GM19324 (cell line): ENCODE data around the gene HDLBP.

ENCODE experiments used
- ATAC-seq: cut with Tn5 transposase; IDR thresholded peaks from one replicate; pipeline ENCODE4 v1.9.1; 2021; ENCODE audit warnings: mild to moderate bottlenecking, moderate library complexity; ENCODE audit not compliant: unreplicated experiment, low FRiP score

The HDLBP gene, protein sequence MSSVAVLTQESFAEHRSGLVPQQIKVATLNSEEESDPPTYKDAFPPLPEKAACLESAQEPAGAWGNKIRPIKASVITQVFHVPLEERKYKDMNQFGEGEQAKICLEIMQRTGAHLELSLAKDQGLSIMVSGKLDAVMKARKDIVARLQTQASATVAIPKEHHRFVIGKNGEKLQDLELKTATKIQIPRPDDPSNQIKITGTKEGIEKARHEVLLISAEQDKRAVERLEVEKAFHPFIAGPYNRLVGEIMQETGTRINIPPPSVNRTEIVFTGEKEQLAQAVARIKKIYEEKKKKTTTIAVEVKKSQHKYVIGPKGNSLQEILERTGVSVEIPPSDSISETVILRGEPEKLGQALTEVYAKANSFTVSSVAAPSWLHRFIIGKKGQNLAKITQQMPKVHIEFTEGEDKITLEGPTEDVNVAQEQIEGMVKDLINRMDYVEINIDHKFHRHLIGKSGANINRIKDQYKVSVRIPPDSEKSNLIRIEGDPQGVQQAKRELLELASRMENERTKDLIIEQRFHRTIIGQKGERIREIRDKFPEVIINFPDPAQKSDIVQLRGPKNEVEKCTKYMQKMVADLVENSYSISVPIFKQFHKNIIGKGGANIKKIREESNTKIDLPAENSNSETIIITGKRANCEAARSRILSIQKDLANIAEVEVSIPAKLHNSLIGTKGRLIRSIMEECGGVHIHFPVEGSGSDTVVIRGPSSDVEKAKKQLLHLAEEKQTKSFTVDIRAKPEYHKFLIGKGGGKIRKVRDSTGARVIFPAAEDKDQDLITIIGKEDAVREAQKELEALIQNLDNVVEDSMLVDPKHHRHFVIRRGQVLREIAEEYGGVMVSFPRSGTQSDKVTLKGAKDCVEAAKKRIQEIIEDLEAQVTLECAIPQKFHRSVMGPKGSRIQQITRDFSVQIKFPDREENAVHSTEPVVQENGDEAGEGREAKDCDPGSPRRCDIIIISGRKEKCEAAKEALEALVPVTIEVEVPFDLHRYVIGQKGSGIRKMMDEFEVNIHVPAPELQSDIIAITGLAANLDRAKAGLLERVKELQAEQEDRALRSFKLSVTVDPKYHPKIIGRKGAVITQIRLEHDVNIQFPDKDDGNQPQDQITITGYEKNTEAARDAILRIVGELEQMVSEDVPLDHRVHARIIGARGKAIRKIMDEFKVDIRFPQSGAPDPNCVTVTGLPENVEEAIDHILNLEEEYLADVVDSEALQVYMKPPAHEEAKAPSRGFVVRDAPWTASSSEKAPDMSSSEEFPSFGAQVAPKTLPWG (N-terminal part only)

DNA sequence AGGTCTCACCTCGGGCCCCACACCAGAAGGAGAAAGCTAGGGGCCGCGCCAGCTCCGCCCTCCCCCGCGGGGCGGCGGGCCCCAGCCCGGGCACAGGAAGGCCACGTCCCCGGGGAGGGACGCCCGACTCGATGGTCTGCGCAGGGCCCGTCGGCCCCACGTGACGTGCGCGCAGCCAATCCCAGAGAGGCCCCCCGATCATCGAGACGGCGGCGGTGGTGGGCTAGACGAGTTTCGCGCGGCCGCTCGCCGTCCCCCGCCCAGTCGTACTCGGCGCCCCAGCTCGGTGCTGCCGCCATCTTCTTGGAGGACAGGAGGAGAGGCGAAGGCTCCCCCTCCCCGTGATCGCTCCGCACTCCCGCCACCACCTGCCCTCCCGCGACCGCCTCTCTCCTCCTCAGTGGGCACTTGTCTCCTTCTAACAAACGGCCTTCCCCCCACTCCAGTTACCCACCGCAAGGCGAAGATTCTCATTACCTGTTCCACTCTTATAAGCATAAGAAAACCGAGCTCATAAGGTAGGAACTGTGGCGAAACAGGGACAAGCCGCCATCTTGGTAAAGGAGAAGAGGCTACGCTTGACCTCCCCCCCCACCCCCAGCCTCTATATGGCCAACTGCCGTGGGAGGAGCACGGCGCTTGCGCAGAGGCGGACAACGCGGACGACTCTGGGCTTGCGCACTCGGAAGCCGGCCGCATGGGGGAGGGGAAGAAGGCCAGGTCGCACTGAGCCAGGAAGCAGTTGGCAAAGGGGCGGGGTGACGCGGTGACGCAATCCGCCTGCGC, at the start of gene HDLBP:
HDLBP (minus strand) TSS at position 580 of the 786 bp plus-strand sequence. CDS start 48,803 bp downstream, outside the sequence.
- peak; percentile 75 for ATAC-seq

DNA sequence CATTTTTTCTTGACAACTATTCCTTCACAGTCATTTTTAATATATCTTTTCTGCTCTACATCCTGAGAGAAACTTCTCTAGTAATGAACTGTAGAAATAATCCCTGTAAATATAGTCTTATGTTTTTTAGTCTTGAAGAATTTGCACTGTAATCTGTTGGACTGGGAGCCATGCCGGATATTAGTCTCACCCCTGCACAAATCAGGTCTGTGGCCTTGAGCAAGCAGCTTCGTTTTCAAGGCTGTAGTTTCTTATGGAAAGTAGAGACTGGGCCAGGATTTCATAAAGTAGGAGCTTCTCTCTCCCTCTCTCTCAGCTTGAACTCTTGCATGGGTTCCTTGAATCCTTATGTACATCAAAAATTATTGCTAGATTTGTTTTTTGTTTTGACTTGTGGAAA, 49.3 kb upstream of the HDLBP start:
- ATAC-seq: no peak

DNA sequence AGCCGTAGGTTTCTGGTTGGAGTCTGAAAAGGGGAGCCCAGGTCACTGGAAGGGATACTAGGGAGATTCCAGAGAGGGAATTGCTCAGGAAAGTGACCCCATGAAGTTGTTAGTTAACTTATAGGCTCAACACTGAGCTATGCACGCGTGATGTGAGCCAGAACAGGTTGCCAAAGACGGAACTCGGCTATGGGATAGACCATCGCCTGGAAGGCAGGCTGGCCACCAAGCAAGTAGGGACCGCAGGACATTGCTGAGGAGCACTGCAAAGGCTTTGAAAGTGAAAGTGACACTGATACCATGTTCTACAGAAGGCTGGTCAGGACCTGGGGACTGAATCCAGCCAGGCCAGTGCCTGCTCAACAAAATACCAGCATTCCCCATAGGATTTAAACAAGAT, 48.0 kb upstream of the HDLBP start:
- ATAC-seq: no peak

DNA sequence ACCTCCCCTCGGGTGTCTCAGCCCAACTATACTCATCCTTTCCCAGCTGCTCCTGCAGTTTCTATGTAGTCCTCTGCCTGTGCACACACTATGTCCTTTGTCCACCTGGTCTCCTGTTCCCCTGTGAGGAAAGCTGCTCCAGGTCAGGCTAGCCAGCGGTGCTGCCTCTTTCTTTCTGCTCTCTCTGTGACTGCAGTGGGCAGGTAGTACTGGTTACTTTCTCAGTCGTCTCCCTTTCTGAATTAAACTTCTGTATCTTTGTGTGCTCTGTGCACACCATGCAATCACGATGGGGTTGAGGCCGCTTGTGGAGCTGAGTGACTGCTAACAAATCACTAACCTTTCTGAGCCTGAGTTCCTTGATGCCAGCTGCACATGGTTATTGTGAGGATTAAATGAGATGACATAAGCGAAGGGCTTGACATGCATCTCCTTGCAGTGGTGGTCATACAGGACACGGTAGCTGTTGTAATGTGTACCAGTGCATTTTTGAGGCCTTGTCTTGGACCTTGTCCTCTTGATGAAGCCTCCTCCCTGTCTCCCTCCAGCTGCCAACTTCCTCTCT, 44.1 kb upstream of the HDLBP start:
- no peak for ATAC-seq

DNA sequence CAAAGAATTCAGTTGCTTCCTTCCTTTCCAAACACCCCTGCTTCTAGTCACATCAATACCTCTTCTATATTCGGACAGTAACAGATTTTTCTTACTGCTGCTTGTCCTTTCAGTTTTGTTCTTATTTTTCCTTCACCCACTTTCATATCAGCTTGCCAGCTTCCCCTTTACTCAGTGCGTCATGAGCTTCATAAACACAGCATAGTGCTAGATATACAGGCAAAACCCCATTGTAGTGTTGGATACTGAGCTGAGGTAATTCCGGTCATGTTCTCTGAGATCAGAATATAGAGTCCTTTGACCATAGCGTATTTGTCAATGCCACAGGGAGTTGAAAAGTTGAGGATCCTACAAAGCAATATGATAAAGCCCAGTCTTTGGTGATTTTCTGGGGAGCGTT, 43.0 kb upstream of the HDLBP start:
- ATAC-seq: no peak

DNA sequence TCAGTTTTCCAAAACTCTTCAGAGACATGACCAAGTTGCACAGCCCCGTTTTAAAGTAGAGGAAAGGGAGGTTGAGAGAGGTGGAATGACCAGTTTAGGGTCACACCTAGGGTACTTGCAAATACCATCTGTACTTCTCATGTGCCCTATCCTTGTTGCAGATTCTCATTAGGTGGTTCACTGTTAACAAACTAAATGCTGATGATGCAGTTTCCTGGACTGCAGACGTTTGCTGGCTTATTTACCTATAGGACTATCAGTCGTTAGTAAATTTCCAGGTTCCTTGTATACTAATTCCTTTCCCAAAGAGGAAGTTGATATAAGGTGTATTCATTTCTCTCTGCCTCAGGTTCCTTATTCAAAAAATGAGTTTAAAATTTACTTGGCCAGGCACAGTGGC, 42.1 kb upstream of the HDLBP start:
- ATAC-seq: no peak

DNA sequence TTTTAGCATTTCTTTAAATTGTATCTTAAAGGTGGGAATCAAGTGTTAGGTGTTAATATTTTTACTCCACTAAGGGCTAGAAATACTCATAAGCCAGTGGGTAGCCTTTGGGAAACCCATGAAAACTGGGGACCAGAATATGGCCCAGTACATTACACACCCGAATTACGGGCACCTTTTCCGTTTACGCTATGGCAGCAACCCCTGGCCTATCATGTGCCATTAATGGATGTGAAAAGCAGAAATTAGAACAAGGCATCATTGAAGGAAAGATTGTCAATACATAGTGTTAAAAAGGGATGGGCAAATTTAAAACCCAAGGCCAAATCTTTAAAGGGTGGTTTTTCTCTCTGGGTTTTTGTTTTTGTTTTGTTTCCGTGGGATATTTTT, 41.4 kb upstream of the HDLBP start:
- no peak for ATAC-seq

DNA sequence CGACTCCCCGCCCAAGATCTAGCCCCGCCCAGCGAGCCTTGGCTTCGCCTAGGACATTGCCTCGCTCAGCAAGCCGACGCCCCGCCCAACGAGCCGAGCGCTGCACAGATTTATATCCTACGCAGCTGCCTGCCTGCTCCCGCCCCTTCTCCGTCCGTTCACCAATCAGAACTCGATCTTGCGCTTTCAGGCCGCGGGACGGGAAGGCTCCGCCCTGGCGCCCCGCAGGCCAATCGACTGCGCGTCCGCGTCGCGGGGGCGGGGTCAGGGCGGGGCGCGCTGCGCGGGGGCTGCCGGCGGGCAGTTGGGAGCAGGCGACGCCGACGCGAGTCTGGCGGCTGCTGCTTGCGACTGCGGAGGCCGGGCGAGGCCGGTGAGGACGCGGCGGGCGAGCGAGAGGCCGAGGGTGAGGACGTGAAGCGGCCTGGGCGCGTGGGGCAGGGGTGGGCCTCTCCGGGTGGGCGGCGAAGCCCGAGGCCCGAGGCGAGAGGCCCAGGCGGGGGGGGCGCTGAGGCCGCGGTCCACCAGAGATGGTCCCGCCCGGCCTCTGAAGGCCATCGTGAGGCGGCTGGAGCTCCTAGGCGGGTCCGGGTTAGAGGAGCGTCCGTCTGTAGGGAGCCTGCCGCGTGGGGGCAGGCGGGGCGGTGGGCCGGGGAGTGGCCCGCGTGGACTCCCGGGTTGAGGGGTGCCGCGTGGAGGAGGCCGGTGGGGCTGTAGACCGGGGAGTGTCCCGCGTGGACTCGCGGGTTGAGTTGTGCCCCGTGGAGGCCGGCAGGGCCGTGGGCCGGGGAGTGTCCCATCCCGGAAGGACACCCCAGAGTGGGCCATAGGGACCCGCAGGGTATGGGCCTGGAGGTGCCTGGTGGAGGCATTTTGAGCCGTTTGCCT, 40.8 kb upstream of the HDLBP start, which contains the start of gene FARP2:
FARP2 (plus strand) TSS at position 303 of the 888 bp plus-strand sequence. CDS start 16,823 bp downstream, outside the sequence.
- ATAC-seq: peak; percentile 86

DNA sequence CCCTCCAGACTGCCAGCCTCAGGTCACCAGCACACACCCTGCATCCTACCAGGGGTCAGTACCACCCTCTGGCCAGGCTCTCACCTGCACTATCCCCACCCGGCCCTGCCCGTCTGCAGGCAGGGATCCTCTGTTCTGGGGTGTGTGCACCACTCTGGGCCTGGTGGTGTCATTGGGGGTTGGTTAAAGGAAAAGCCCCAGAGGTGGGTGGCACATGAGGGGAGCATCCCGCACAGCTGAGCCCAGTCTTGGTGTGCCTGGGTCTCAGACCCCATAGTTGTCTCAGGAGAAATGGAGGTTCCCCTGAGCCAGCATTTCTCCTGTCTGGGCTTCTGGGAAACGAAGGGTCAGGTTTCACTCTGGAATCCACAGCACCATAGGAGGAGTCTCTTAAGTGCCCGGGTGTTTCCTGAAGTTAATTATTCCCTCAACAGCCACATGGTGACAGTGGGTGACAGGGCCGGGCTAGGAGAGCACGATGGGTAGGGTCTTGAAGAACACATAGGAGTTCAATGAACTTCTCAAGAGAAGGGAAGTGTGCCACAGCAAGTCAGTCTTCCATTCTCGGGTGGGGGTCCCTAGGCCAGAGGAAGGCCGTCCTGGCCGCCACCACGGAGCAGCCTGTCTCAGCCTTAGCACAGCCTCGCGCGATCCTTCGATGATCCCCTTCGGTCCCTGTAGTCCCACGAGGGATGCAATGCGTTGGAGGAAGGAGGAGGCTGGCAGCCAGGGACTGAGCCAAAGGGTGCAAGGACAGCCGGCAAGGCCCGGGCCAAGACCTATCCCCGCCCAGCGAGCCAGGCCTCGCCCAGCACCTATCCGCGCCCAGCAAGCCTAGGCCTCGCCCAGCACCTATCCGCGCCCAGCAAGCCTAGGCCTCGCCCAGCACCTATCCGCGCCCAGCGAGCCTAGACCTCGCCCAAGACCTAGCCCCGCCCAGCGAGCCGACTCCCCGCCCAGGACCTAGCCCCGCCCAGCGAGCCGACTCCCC, 39.5 kb upstream of the HDLBP start:
- no peak for ATAC-seq

DNA sequence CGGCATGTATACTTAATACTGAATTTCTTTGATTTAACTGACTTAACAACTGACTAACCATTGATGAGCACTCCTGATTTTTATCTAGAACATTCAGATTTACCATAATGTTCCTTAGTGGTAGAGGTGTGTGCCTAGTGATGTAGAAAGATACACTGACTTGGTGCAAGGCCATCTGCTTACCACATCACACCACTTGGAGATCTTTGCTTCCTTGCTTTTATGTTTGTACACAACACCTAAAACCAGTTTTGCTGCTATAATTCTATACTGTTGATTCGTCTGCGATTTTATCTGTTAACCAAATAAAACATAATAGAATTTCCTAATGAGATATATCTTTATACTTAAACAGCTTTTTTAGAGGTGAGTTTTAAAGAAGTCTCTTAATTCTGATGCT, 36.8 kb upstream of the HDLBP start:
- ATAC-seq: no peak

DNA sequence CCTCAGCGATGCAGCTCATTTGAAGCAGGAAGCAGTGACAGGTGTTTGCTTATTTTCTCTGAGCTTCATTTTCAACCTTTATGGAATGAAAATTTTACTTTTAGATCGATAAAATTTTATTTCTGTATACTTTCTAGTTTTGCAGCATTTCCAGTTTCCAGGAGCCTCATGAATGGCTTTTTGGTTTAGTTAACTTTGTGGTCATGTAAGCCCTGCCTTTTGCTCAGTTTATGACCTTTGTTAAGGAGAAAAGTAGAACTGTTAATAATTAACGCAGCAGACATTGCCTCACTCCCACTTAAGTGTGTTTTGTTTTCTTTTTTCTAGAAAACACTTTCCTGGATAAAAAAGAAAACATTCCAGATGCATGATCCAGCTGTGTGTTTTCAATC, 36.2 kb upstream of the HDLBP start:
- ATAC-seq: no peak

DNA sequence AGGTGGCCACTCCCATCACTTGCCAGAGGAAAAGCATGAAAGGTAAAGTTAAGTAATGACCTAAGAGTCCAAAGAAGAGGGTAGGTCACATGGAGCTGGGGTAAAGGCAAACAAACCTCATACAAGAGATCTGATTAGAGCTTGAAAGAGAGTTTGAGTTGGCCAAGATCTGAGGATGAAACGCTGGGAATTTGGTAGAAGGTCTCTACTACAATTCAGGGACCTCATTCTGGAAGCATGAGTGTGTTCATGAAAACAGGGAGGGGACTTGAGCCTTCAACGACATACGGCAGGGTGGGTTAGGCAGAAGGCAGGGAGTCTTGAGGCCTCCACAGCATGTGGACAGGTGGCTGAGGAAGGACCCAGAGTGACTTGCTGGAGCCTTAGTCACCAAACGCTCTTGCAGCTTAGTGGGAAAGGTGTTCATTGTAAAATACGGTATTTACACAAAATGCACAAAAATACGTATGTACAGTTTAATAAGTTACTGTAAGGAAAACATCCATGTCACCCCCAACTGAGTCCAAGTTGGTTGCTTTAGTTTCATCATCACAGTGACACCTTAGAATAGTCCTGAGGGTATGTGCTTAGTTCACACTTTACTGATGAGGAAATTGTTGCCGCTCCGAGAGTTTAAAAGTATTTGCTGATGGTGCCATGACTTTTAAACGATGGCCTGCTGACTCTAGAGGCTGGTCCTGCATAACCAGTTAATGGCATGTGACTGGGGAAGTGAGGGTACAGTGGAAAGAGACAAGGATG, 35.6 kb upstream of the HDLBP start:
- ATAC-seq: no peak

DNA sequence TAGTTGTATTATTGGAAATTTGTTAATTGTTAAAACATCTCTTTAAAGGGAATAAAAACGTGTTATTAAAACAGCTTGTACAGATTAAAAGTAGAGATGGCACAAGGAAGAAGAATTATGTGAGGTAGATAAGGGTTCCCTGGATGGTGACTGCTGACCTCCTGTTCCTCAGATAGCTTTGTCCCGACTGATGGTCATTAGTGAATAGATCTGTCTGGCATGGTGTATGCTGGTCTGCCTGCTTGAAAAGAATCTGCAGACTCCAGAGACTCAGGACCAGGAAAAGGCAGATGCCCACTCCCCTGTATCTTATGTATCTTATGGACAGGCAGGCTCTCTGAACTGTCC, 35.0 kb upstream of the HDLBP start:
- no peak for ATAC-seq

DNA sequence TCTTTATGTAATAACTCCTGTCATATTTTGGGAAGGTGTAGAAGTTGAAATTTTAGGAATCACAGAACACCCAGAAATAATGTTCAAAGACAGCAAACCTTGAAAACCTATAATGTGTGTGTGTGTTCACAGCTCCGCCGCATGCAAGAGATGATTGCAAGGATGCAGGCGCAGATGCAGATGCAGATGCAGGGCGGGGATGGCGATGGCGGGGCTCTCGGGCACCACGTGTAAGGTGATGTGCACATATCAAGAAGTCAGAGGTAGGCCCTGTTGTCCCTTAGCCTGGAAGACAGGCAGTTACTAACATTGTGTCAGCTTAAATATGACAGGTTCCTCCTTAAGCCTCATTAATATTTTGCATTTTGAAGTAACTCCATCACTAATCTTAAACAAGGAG, 34.5 kb upstream of the HDLBP start:
- no peak for ATAC-seq

DNA sequence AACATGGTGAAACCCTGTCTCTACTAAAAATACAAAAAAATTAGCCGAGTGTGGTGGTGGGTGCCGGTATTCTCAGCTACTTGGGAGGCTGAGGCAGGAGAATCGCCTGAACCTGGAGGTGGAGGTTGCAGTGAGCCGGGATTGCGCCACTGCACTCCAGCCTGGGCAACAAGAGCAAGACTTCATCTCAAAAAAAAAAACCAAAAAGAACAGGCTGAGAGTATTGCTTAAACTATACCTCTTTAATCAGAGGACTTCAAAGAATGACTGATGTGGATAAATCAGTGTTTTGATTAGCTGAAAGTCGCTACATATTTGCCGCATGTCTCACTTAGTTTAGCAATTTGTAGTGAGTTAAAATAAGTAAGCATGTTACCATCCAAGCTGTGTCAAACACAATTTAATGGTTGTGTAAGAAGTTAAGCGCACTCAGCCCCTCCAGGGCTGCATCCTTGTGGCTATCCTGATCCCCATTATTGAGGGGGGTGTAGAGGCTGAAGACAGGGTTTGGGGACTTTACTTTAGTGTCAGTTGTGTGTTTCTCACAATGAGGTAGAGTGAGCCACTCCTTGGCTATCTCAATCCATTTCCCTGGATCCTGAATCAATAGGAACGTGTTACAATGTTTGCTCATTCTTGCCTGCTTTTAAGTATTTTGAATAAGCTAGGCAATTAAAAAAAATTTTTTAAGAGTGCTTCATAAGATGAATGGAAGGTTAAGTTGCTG, 29.6 kb upstream of the HDLBP start:
- ATAC-seq: no peak

DNA sequence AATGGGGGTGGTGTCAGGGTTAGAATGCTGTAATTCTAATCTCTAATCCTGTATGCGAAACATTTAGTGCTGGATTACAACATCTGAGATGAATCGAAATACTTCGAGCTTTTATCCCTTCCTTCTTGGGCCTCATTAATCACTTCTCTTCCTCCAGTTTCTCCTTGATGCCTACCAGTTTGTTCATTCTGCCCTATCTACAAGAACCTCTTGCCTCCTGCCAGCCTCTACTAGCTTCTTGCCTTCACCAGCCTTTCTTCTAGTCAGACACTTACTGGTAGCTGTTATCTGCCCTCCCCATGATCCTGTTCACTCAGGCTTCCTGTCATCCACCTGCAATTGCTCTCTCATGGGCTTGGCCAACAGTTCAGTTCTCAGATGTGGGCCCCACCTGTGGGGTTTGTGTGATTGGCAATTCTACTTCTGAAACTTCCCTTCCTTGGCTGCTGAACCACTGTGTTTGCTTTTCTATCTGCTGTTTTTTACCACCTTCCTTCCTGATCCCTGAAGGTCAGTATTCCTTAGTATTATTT, 25.2 kb upstream of the HDLBP start:
- no peak for ATAC-seq
